Aorta (tissue), 5 donors: ENCODE data around the gene RAB8B. TPM values are rescaled to one million over a fixed set of nuclear protein-coding genes. Genes with fewer than 3 reads are reported as not detected.

ENCODE experiments used
- ATAC-seq: fragments of 200-7000 bp; cut with Tn5 transposase; one replicate; pipeline ENCODE4 v1.9.1; 2022; ENCODE audit warnings: moderate library complexity; ENCODE audit not compliant: low FRiP score
- DNase-seq, 2 donors: peaks; one replicate each; pipeline ENCODE4 v3.0.0-alpha.2; 2020
- H3K27ac ChIP-seq, 2 donors: one replicate each; pipeline ENCODE4 v1.5.1; 2013; ENCODE audit warnings: low read length in 2 of 2, mild to moderate bottlenecking in 2 of 2, moderate library complexity in 2 of 2, control low read depth in 1 of 2, inconsistent platforms in 1 of 2, low read depth in 1 of 2
- H3K27me3 ChIP-seq, 2 donors: one replicate each; pipeline ENCODE4 v1.6.1; 2013; ENCODE audit warnings: control low read depth in 1 of 2, low read length in 1 of 2, mild to moderate bottlenecking in 1 of 2, moderate library complexity in 1 of 2; ENCODE audit not compliant: insufficient read depth in 2 of 2, control insufficient read depth in 1 of 2
- H3K36me3 ChIP-seq, 2 donors: one replicate each; pipeline ENCODE4 v1.6.1; 2013; ENCODE audit warnings: control low read depth in 1 of 2, low read length in 1 of 2, mild to moderate bottlenecking in 1 of 2; ENCODE audit not compliant: insufficient read depth in 2 of 2, control insufficient read depth in 1 of 2
- H3K4me1 ChIP-seq, 2 donors: one replicate each; pipeline ENCODE4 v1.6.1; 2013; ENCODE audit warnings: low read length in 2 of 2, control low read depth in 1 of 2, mild to moderate bottlenecking in 1 of 2, moderate library complexity in 1 of 2; ENCODE audit not compliant: insufficient read depth in 2 of 2, control insufficient read depth in 1 of 2
- H3K4me3 ChIP-seq, 2 donors: one replicate each; pipeline ENCODE4 v1.5.1; 2013; ENCODE audit warnings: low read length in 2 of 2, control low read depth in 1 of 2, mild to moderate bottlenecking in 1 of 2
- H3K9me3 ChIP-seq: one replicate; pipeline ENCODE4 v1.6.1; 2013; ENCODE audit warnings: mild to moderate bottlenecking, low read length; ENCODE audit not compliant: control insufficient read depth
- WGBS, 2 donors: extraction: QIAGEN DNeasy Blood & Tissue Kit; methylation state at CpG; one replicate each; pipeline ENCODE4 v1.1.7; 2013; 5-methylcytosine and 5-hydroxymethylcytosine counted together
- intact Hi-C, 2 donors: fragments of 100-400 bp; cut with DNase I; formaldehyde crosslinking; loops; one replicate each; pipeline versions ENCODE4 v1.14.2 to v1.15.0; 2022
- polyA plus RNA-seq, 2 donors: library from polyadenylated mRNA; stranded (reverse); fragments of 200-250 nt; gene quantifications; one replicate each; pipeline ENCODE4 v1.2.3, GENCODE V29; 2013
- total RNA-seq, 2 donors: library from RNA; stranded (reverse); fragmentation: NEBNext Ultra II Directional; extraction: Animal tissue kit (Norgen Biotek cat#: 25700); gene quantifications; one replicate each; pipeline ENCODE4 v1.2.1, GENCODE V29; 2021
- donor health status: healthy with polysubstance abuse.
- donor health status: Bipolar disorder and iron deficiency.
- donor health status: DM: no; HTN: no; CAD: no.
- donor health status: DM: no; HTN: no; CAD: no.
- donor health status: DM: yes; HTN: yes; CAD: no.

Gene RAB8B
- total and polyA plus RNA-seq, 4 donors, result 14.8 to 47.9 (median 29.6) TPM

DNA sequence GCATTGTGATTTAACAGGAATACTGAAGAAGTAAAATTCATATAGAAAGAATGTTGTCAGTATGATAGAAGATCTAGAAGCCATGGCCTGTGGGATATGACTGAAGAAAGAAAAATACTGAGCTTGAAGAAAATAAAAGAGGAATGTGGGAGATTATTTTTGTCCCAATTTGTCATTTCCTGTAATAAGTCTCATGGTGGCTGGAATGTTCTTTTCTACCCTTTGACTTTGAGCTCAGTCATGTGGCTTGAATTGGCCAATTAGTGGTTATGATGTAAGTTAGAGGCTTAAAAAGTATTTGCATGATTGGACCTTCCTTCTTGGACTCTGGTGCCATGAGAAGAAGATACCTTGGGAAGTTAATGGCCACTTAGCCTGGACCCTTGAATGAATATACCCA lies 102.1 kb downstream of the RAB8B start:
- H3K4me3 ChIP-seq, result no peak overlapping the region
- peaks cover 2% of the 10 kb centered on the region in 2 donors for H3K36me3 ChIP-seq
- peaks cover 5 to 6% of the 10 kb centered on the region in 2 donors for H3K4me1 ChIP-seq
- H3K9me3 ChIP-seq, result no peaks in the 10 kb centered on the region
- no peaks in the 10 kb centered on the region for H3K27me3 ChIP-seq
- ATAC-seq (peak; percentile 38), DNase-seq (no peak)
- intact Hi-C loops, result no loop called here
- peak overlapping the region; percentile 84 to 100 for H3K27ac ChIP-seq

DNA sequence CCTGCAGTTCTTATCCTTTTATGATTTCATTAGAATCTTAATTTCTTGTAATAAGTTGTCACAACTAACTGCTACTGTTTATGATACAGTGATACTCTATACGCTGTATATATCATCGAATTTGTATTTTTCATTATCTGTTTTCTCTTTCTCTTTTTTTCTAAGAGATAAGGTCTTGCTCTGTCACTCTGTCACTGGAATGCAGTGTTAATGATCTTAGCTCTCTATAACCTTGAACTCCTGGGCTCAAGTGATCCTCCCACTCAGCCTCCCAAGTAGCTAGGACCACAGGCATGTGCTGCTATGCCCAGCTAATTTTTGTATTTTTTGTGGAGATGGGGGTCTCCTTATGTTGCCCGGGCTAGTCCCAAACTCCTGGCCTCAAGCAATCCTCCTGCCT lies 102.8 kb downstream of the RAB8B start:
- H3K36me3 ChIP-seq, result peaks cover 0 to 2% of the 10 kb centered on the region in 2 donors
- peaks cover 5 to 6% of the 10 kb centered on the region in 2 donors for H3K4me1 ChIP-seq
- intact Hi-C loops, result no loop called here
- H3K9me3 ChIP-seq, result no peaks in the 10 kb centered on the region
- H3K4me3 ChIP-seq, result no peak overlapping the region
- H3K27ac ChIP-seq, result peak overlapping the region in 1 of 2 donors; percentile 61
- no peaks in the 10 kb centered on the region for H3K27me3 ChIP-seq
- WGBS, 2 donors, result 95% methylated on average over 3 of the region's 3 CpGs
- ATAC-seq, result no peak
- no peak for DNase-seq

DNA sequence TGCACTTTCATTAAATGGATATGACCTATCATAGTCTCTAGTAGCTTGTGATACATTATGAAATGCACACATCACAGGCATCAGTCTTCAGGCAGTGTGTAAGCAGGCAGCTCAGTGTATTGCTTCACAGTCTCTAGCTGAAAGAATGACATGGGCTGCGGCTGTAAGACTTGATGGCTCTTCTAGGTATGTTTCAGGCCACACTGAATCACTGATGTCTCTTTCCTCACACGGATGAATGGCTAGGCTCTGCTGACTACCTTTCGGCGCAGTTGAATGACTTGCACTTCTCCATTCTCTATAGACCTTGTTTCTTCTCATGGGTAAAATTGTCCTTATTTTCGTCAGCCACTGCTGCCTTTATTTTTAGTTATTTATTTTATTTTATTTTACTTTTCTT lies 103.4 kb downstream of the RAB8B start:
- 96 to 99% methylated on average over 5 of the region's 5 CpGs for WGBS, 2 donors
- no peak overlapping the region for H3K4me3 ChIP-seq
- peaks cover 0 to 2% of the 10 kb centered on the region in 2 donors for H3K36me3 ChIP-seq
- peaks cover 5 to 6% of the 10 kb centered on the region in 2 donors for H3K4me1 ChIP-seq
- ATAC-seq (no peak), DNase-seq (no peak)
- no peaks in the 10 kb centered on the region for H3K9me3 ChIP-seq
- intact Hi-C loops, result no loop called here
- H3K27ac ChIP-seq, result peak overlapping the region; percentile 10 to 61
- no peaks in the 10 kb centered on the region for H3K27me3 ChIP-seq

DNA sequence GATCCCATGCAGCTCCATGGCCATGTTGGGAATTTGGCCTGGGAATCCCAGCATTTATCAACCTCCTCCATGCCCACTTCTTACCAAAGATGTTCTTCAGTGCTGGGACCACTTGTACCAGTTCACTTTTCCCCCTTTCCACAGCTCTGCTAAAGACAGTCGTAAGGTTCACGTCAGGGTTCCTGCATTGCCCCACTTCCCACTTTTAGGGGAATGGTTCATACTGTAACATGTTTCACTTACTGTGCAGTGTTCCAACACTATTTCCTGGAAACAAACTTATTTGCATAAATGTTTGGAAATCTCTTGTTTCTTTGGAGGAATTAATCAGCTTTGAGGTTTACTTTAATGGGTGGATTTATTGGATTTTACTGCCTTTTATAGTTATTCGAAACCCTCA lies 105.0 kb downstream of the RAB8B start:
- intact Hi-C loops, result no loop called here
- DNase-seq (no peak), ATAC-seq (no peak)
- 89 to 96% methylated on average over 3 of the region's 3 CpGs for WGBS, 2 donors
- Histone ChIP-seq H3K4me3 (no peak overlapping the region), H3K27me3 (no peaks in the 10 kb centered on the region), H3K9me3 (no peaks in the 10 kb centered on the region), H3K27ac (peak overlapping the region in 1 of 2 donors; percentile 51), H3K36me3 (no peaks in the 10 kb centered on the region), H3K4me1 (peaks cover 5 to 6% of the 10 kb centered on the region in 2 donors)

DNA sequence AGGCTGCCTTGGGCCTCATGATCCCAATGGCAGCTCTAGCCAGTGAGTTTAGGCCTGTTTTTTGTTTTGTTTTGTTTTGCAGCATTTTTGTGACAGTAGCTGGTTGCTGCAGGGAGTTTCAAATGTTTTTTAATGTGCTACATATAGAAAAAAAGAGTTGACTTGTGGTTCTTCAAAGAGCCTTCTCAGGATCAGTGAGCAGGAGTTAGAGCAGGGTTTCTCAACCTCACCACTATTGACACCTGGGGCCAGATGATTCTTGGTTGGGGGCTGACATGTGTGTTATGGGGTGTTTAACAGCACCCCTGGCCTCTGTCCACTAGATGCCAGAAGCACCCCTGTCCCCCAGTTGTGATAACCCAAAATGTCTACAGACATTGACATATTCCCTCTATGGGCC lies 105.9 kb downstream of the RAB8B start:
- intact Hi-C loops, result no loop called here
- Histone ChIP-seq H3K36me3 (peaks cover 0 to 4% of the 10 kb centered on the region in 2 donors), H3K27me3 (no peaks in the 10 kb centered on the region), H3K27ac (no peak overlapping the region), H3K4me1 (peaks cover 5 to 6% of the 10 kb centered on the region in 2 donors), H3K9me3 (no peaks in the 10 kb centered on the region), H3K4me3 (no peak overlapping the region)
- DNase-seq (no peak), ATAC-seq (no peak)

DNA sequence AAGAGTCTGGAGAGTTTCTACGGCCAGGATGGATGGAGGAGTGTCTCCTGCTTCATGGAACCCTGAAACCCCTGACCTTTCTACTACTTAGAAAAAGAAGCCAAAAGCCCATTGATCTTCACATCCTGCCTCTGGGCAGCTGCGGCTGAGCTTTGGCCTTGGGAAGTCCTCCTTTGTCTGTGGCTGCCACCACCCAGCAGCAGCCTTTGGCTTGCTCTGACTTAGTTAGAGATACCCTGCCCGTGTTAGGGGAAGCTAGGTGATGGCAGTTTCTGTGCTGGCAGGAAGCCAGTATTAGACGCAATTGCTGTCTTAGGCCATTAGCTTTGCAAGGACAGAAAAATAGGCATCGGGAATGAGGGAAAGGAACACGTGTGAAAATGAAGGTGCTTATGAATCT lies 106.8 kb downstream of the RAB8B start:
- no peaks in the 10 kb centered on the region for H3K27me3 ChIP-seq
- intact Hi-C loops, result no loop called here
- no peak overlapping the region for H3K27ac ChIP-seq
- H3K4me1 ChIP-seq, result peaks cover 3 to 5% of the 10 kb centered on the region in 2 donors
- WGBS, 2 donors, result 86 to 88% methylated on average over 6 of the region's 6 CpGs
- peaks cover 0 to 4% of the 10 kb centered on the region in 2 donors for H3K36me3 ChIP-seq
- no peak for DNase-seq
- ATAC-seq, result no peak
- no peak overlapping the region for H3K4me3 ChIP-seq
- no peaks in the 10 kb centered on the region for H3K9me3 ChIP-seq

DNA sequence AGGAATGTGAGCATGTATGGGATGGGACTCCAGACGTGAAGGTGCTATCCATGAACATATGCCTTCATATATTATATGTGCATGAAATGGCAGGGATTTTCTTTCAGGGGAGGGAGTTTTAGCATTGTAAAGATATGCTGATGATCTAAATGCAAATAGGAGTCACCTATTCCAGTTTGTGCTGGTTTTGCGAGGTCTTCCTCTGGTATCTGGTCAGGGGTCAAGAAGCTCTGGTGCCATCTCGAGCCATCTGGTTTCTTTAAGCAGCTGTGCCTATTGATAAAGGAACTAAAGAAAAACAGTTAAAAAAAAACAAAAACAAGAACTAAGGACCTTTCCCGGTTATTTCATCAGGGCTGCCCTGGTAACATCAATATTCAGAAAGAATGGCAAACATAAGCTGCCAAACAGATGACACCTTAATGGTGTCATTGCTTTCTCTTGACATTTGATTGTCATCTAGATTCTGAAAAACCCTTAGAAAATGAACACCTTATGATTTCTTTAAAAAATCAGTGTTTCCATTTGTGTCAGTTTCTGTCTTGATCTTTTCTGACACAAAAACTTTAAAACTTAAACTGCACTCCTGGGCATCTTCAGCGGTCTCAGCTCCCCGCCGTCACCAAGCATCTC lies 110.7 kb downstream of the RAB8B start:
- H3K9me3 ChIP-seq, result no peaks in the 10 kb centered on the region
- no peaks in the 10 kb centered on the region for H3K4me1 ChIP-seq
- peaks cover 0 to 4% of the 10 kb centered on the region in 2 donors for H3K36me3 ChIP-seq
- H3K4me3 ChIP-seq, result no peak overlapping the region
- no peaks in the 10 kb centered on the region for H3K27me3 ChIP-seq
- WGBS, 2 donors, result 89 to 91% methylated on average over 7 of the region's 7 CpGs
- DNase-seq (no peak), ATAC-seq (no peak)
- intact Hi-C loops, result no loop called here
- H3K27ac ChIP-seq, result no peak overlapping the region

DNA sequence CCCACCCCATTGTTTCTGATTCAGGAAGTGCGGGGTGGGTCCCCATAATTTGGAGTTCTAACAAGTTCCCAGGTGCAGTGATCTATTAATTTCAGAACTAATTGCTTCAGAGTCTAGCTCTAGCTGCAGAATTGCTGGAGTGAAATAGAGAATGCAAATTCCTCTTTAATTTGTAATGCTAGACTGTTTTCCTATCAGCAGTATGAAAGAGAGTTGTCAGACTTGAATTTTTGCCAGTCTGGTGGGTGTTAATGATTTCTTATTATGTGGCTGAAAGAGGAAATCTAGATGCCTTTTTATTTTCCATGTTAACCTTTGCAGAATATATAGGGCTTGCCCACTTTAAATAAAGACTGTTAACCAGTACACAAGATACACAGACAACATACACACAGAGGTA lies 111.7 kb downstream of the RAB8B start:
- Histone ChIP-seq H3K9me3 (no peaks in the 10 kb centered on the region), H3K36me3 (peaks cover 1 to 4% of the 10 kb centered on the region in 2 donors), H3K27ac (no peak overlapping the region), H3K27me3 (no peaks in the 10 kb centered on the region), H3K4me1 (no peaks in the 10 kb centered on the region), H3K4me3 (no peak overlapping the region)
- WGBS, 2 donors, result 95 to 98% methylated on average over 1 of the region's 1 CpG
- DNase-seq, result no peak
- intact Hi-C loops, result no loop called here
- no peak for ATAC-seq

DNA sequence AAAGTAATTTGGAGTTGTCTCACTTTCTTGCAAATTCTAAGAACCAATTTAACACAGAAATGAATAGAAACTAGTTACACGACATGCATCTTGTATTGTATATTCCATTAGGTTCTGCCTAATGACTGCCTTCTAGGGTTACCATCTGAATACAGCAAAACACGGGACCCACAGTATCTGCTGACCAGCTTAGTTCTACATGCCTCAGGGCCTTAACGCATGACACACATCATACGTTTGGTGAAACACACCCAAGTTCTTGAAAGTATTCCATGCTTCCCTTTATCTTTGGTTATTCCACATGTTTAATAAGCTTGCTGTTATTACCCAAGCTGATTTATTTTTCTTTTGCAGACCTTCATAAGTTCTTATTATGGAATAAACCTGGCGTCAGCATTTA lies 115.9 kb downstream of the RAB8B start:
- Histone ChIP-seq H3K27me3 (no peaks in the 10 kb centered on the region), H3K9me3 (no peaks in the 10 kb centered on the region), H3K27ac (no peak overlapping the region), H3K4me3 (no peak overlapping the region), H3K36me3 (peaks cover 3 to 4% of the 10 kb centered on the region in 2 donors), H3K4me1 (no peaks in the 10 kb centered on the region)
- WGBS, 2 donors, result 90 to 91% methylated on average over 5 of the region's 5 CpGs
- intact Hi-C loops, result no loop called here
- ATAC-seq (no peak), DNase-seq (no peak)
